ENCODE results near the gene SHISA7. TPM values are rescaled to one million over a fixed set of nuclear protein-coding genes. Genes with fewer than 3 reads are reported as not detected.

Gene SHISA7
- polyA plus RNA-seq, 1 of the 3 experiments (the other 2 are of a cell fraction): 0.02 TPM

- 94% methylated on average over 6 of the region's 8 CpGs for WGBS (ENCODE audit: low lambda C conversion rate)
These were observed 16.4 kb upstream of the SHISA7 start for GRCh38 chr19:55459551-55459949.

GRCh38 chr19:55457683-55458457, 14.8 kb upstream of the SHISA7 start:
- no peak overlapping the region for H3K4me2 ChIP-seq
- 90% methylated on average over 11 of the region's 16 CpGs for WGBS (ENCODE audit: low lambda C conversion rate)
- peaks cover 9 to 21% of the 10 kb centered on the region in 2 experiments; a peak in 2 of 4 replicates for H3K4me1 ChIP-seq (ENCODE audit: control insufficient read depth in 1 of 2, insufficient read depth in 2 of 2, low read depth in 1 of 2, low read length in 1 of 2)
- ChIA-PET CTCF (interaction anchor here (1.4 to 2.5 kb wide), 3 partner anchors 9 to 40 kb away, joined by 3 to 10 read pairs (median 7); no protein-coding TSS in a partner anchor), POLR2A (no interaction called here)
- H2AFZ ChIP-seq (ENCODE audit: low read depth): no peak overlapping the region
- no peak for DNase-seq
- peaks cover 26% of the 10 kb centered on the region for H3F3A ChIP-seq (replicated peaks; ENCODE audit: insufficient read depth)
- no peaks in the 10 kb centered on the region for H3K27me3 ChIP-seq (ENCODE audit: insufficient read depth)
- no peak overlapping the region for H3K4me3 ChIP-seq (ENCODE audit: low read depth in 2 of 2, low read length in 1 of 2)
- peaks cover 15% of the 10 kb centered on the region for H4K20me1 ChIP-seq (ENCODE audit: insufficient read depth)
- no peaks in the 10 kb centered on the region for H3K9me2 ChIP-seq
- no peak overlapping the region for H3K27ac ChIP-seq (ENCODE audit: low read depth in 2 of 2, low read length in 1 of 2)
- H3K9me3 ChIP-seq: no peaks in the 10 kb centered on the region
- H3K36me3 ChIP-seq (replicated peaks in 1 of 2; ENCODE audit: control insufficient read depth in 1 of 2, insufficient read depth in 2 of 2, low read length in 1 of 2): no peaks in the 10 kb centered on the region
- no peak overlapping the region for H3K9ac ChIP-seq
- peaks cover 12% of the 10 kb centered on the region; the same call in 1 of the 2 replicates for H3K79me2 ChIP-seq (ENCODE audit: insufficient read depth)
- TF ChIP-seq NRF1 (IDR thresholded peaks at IDR 0.05; ENCODE audit: low read depth, low read length): no peak
- TF ChIP-seq SMC3 (IDR thresholded peaks at IDR 0.05; ENCODE audit: low read depth, low read length): no peak
- no peak for TF ChIP-seq GABPA (IDR thresholded peaks at IDR 0.05; ENCODE audit: low read depth)
- TF ChIP-seq FOXM1 (IDR thresholded peaks at IDR 0.05; ENCODE audit: low read depth): no peak
- TF ChIP-seq RAD21 (IDR thresholded peaks at IDR 0.05; ENCODE audit: low read length): no peak
- TF ChIP-seq TAF1 (IDR thresholded peaks at IDR 0.05; ENCODE audit: borderline replicate concordance, low read depth, low read length): no peak
- TF ChIP-seq MXI1 (IDR thresholded peaks at IDR 0.05; ENCODE audit: low read depth, low read length): no peak
- TF ChIP-seq YY1 (IDR thresholded peaks at IDR 0.05; ENCODE audit: low read depth): no peak
- no peak for TF ChIP-seq RFX5 (IDR thresholded peaks at IDR 0.05; ENCODE audit: low read length)
- TF ChIP-seq CTCF (IDR thresholded peaks at IDR 0.05): no peak
- TF ChIP-seq FOXJ3 (CRISPR knock-in tag; IDR thresholded peaks at IDR 0.05): no peak
- TF ChIP-seq EP300 (IDR thresholded peaks at IDR 0.05; ENCODE audit: borderline replicate concordance in 1 of 2, low read depth in 1 of 2, low read length in 1 of 2): no peak
- TF ChIP-seq SIN3A (IDR thresholded peaks at IDR 0.05; ENCODE audit: borderline replicate concordance, low read depth, low read length): no peak

More at GRCh38 chr19:55459551-55459949, 16.4 kb upstream of the SHISA7 start:
- TF ChIP-seq TCF12 (IDR thresholded peaks at IDR 0.05): no peak
- no peak for TF ChIP-seq YY1 (IDR thresholded peaks at IDR 0.05; ENCODE audit: low read depth)
- no peak for TF ChIP-seq USF1 (IDR thresholded peaks at IDR 0.05; ENCODE audit: borderline replicate concordance, low read depth)
- TF ChIP-seq EZH2phosphoT487 (IDR thresholded peaks at IDR 0.05; ENCODE audit: borderline replicate concordance, low read depth): no peak
- no peak for TF ChIP-seq FOSL2 (IDR thresholded peaks at IDR 0.05; ENCODE audit: borderline replicate concordance, low read depth)
- TF ChIP-seq NRF1 (IDR thresholded peaks at IDR 0.05; ENCODE audit: low read depth, low read length): no peak
- no peak for TF ChIP-seq RFX5 (IDR thresholded peaks at IDR 0.05; ENCODE audit: low read length)
- TF ChIP-seq NFIC (IDR thresholded peaks at IDR 0.05; ENCODE audit: borderline replicate concordance): no peak
- no peak for TF ChIP-seq USF2 (IDR thresholded peaks at IDR 0.05; ENCODE audit: borderline replicate concordance, low read depth, low read length)
- no peak for TF ChIP-seq ELF1 (IDR thresholded peaks at IDR 0.05)
- no peak for TF ChIP-seq EP300 (IDR thresholded peaks at IDR 0.05; ENCODE audit: borderline replicate concordance in 1 of 2, low read depth in 1 of 2, low read length in 1 of 2)
- TF ChIP-seq SMC3 (IDR thresholded peaks at IDR 0.05; ENCODE audit: low read depth, low read length): no peak
- no peak for TF ChIP-seq TAF1 (IDR thresholded peaks at IDR 0.05; ENCODE audit: borderline replicate concordance, low read depth, low read length)
- no peak for TF ChIP-seq RCOR1 (IDR thresholded peaks at IDR 0.05; ENCODE audit: low read length)
- no peak for TF ChIP-seq RAD21 (IDR thresholded peaks at IDR 0.05; ENCODE audit: low read length)
- no peak for TF ChIP-seq FOXJ3 (CRISPR knock-in tag; IDR thresholded peaks at IDR 0.05)
- TF ChIP-seq POLR2AphosphoS5 (IDR thresholded peaks at IDR 0.05; ENCODE audit: low read depth, low read length): no peak
- Histone ChIP-seq H4K20me1 (ENCODE audit: insufficient read depth) (0 out of 2 replicates have a peak, but pooled peaks cover under 1% of the 10 kb centered on the region), H3K4me2 (peak overlapping the region; percentile 100), H3K9ac (no peak overlapping the region), H3K79me2 (ENCODE audit: insufficient read depth) (peaks cover 12% of the 10 kb centered on the region; the same call in 1 of the 2 replicates), H3K4me1 (ENCODE audit: control insufficient read depth in 1 of 2, insufficient read depth in 2 of 2, low read depth in 1 of 2, low read length in 1 of 2) (peaks cover 9 to 18% of the 10 kb centered on the region in 2 experiments; a peak in 2 of 4 replicates), H2AFZ (ENCODE audit: low read depth) (no peak overlapping the region), H3K9me2 (no peaks in the 10 kb centered on the region), H3F3A (replicated peaks; ENCODE audit: insufficient read depth) (peaks cover 12% of the 10 kb centered on the region), H3K4me3 (ENCODE audit: low read depth in 2 of 2, low read length in 1 of 2) (peak overlapping the region in 1 of 2 experiments; percentile 76; a peak in 1 of 4 replicates), H3K36me3 (replicated peaks in 1 of 2; ENCODE audit: control insufficient read depth in 1 of 2, insufficient read depth in 2 of 2, low read length in 1 of 2) (no peaks in the 10 kb centered on the region), H3K27me3 (ENCODE audit: insufficient read depth) (no peaks in the 10 kb centered on the region), H3K9me3 (no peaks in the 10 kb centered on the region), H3K27ac (ENCODE audit: low read depth in 2 of 2, low read length in 1 of 2) (peak overlapping the region; percentile 90 to 91; a peak in 3 of 4 replicates)
- ChIA-PET POLR2A (interaction anchor here (0.7 kb wide), 1 partner anchor 120 kb away, joined by 3 read pairs; the partner anchor contains the start of gene KMT5C), CTCF (interaction anchor here (0.8 to 2.5 kb wide), 12 partner anchors 8 to 370 kb away, joined by 3 to 12 read pairs (median 4); no protein-coding TSS in a partner anchor)
- no peak for DNase-seq
